ENCODE results near the gene PRDX4. TPM values are rescaled to one million over a fixed set of nuclear protein-coding genes. Genes with fewer than 3 reads are reported as not detected.

PRDX4 gene
- total RNA-seq, 4 donors from 2014 or later = 39.6 to 68.0 (median 49.9) TPM

GRCh38 chrX:23720117-23720677, 52.9 kb downstream of the PRDX4 start:
- no peak for TF ChIP-seq POLR2A (IDR thresholded peaks at IDR 0.05)
- TF ChIP-seq, protein P1, sequence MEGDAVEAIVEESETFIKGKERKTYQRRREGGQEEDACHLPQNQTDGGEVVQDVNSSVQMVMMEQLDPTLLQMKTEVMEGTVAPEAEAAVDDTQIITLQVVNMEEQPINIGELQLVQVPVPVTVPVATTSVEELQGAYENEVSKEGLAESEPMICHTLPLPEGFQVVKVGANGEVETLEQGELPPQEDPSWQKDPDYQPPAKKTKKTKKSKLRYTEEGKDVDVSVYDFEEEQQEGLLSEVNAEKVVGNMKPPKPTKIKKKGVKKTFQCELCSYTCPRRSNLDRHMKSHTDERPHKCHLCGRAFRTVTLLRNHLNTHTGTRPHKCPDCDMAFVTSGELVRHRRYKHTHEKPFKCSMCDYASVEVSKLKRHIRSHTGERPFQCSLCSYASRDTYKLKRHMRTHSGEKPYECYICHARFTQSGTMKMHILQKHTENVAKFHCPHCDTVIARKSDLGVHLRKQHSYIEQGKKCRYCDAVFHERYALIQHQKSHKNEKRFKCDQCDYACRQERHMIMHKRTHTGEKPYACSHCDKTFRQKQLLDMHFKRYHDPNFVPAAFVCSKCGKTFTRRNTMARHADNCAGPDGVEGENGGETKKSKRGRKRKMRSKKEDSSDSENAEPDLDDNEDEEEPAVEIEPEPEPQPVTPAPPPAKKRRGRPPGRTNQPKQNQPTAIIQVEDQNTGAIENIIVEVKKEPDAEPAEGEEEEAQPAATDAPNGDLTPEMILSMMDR (IDR thresholded peaks at IDR 0.05) = no peak
- no peak for DNase-seq (ENCODE audit: low spot score in 2 of 2)
- WGBS, 2 donors = 72 to 83% methylated on average over 8 of the region's 8 CpGs
- intact Hi-C loops (cut with DNase I; ENCODE audit: low total_unique reads) = no loop called here
- no peak overlapping the region for H3K4me3 ChIP-seq (ENCODE audit: low read depth, poor library complexity, severe bottlenecking)

GRCh38 chrX:23726191-23726590, 58.9 kb downstream of the PRDX4 start:
- WGBS, 2 donors = 75 to 77% methylated on average over 6 of the region's 6 CpGs
- no peak overlapping the region for H3K4me3 ChIP-seq (ENCODE audit: low read depth, poor library complexity, severe bottlenecking)
- intact Hi-C loops (cut with DNase I; ENCODE audit: low total_unique reads) = no loop called here
- TF ChIP-seq, protein P1 (IDR thresholded peaks at IDR 0.05) = no peak
- TF ChIP-seq POLR2A (IDR thresholded peaks at IDR 0.05) = no peak
- no peak for DNase-seq (ENCODE audit: low spot score in 2 of 2)

GRCh38 chrX:23727206-23727605, 59.9 kb downstream of the PRDX4 start:
- 91 to 100% methylated on average over 3 of the region's 3 CpGs for WGBS, 2 donors
- intact Hi-C loops (cut with DNase I; ENCODE audit: low total_unique reads) = no loop called here
- no peak overlapping the region for H3K4me3 ChIP-seq (ENCODE audit: low read depth, poor library complexity, severe bottlenecking)
- TF ChIP-seq POLR2A (IDR thresholded peaks at IDR 0.05) = no peak
- TF ChIP-seq, protein P1 (IDR thresholded peaks at IDR 0.05) = no peak
- no peak for DNase-seq (ENCODE audit: low spot score in 2 of 2)

DNA sequence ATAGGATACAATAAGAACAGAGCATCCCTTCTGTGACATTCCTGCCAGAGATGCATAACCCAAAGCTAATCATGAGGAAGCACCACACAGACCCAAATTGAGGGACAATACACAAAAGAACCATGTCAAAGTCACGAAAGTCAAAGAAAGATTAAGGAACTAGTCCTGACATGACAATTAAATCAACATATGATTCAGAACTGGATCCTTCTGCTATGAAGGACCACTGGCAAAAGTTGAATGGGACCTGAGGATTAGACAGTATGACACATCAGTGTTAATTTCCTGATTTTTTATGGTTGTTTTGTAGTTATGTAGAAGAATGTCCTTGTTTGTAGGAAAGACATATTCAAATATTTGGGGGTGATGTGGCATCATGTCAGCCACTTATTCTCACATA, 61.9 kb downstream of the PRDX4 start:
- 79 to 88% methylated on average over 1 of the region's 1 CpG for WGBS, 2 donors
- no peak for DNase-seq (ENCODE audit: low spot score in 2 of 2)
- no peak overlapping the region for H3K4me3 ChIP-seq (ENCODE audit: low read depth, poor library complexity, severe bottlenecking)
- intact Hi-C loops (cut with DNase I; ENCODE audit: low total_unique reads) = no loop called here
- no peak for TF ChIP-seq POLR2A (IDR thresholded peaks at IDR 0.05)
- TF ChIP-seq, protein P1 (IDR thresholded peaks at IDR 0.05) = no peak

DNA sequence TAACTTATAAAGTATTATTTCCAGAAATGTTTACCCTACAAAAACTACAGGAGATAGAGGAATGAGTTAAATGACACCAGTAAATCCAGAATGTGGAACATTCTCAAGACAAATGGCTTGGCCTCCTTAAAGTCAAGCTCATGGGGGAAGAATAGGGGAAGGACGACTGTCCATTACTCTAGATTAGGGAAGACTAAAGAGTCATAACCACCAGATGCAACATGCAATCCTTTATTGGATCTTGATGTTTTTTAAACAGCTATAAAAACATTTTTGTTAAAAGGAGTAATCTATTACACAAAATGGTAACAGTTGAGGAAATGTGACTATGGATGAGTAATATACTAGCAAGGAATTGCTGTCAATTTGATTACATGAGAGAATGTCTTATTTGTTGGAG, 64.7 kb downstream of the PRDX4 start:
- TF ChIP-seq, protein P1 (IDR thresholded peaks at IDR 0.05) = no peak
- no peak for TF ChIP-seq POLR2A (IDR thresholded peaks at IDR 0.05)
- intact Hi-C loops (cut with DNase I; ENCODE audit: low total_unique reads) = no loop called here
- DNase-seq (ENCODE audit: low spot score in 2 of 2) = no peak
- WGBS, 2 donors = 76 to 91% methylated on average over 1 of the region's 1 CpG
- H3K4me3 ChIP-seq (ENCODE audit: low read depth, poor library complexity, severe bottlenecking) = no peak overlapping the region

GRCh38 chrX:23732704-23733103, 65.4 kb downstream of the PRDX4 start:
- no peak overlapping the region for H3K4me3 ChIP-seq (ENCODE audit: low read depth, poor library complexity, severe bottlenecking)
- DNase-seq (ENCODE audit: low spot score in 2 of 2) = no peak
- WGBS, 2 donors = 48 to 85% methylated on average over 5 of the region's 5 CpGs
- intact Hi-C loops (cut with DNase I; ENCODE audit: low total_unique reads) = no loop called here
- TF ChIP-seq, protein P1 (IDR thresholded peaks at IDR 0.05) = no peak
- no peak for TF ChIP-seq POLR2A (IDR thresholded peaks at IDR 0.05)
